H1 (cell line): Measurements from ENCODE around the gene CCDC78. TPM values are rescaled to one million over a fixed set of nuclear protein-coding genes. Genes with fewer than 3 reads are reported as not detected.

Source experiments
- BRCA1 ChIP-seq: IDR thresholded peaks from 2 replicates; pipeline ENCODE4 v1.6.1; 2012; ENCODE audit warnings: low read depth, low read length, improper control_type of control experiment
- CBX5 ChIP-seq: fragments of 300-800, 300-1000 bp; sonication (generic); IDR thresholded peaks from 2 replicates; pipeline ENCODE4 v1.7.1; 2016; ENCODE audit warnings: antibody characterized with exemption, low read length, low read depth
- CHD1 ChIP-seq: IDR thresholded peaks from 2 replicates; pipeline ENCODE4 v1.6.1; 2012; ENCODE audit warnings: low read depth, low read length, improper control_type of control experiment
- GABPA ChIP-seq: IDR thresholded peaks from 2 replicates; pipeline ENCODE4 v1.6.1; 2011; ENCODE audit warnings: mild to moderate bottlenecking, low read length, moderate library complexity, borderline replicate concordance; ENCODE audit not compliant: insufficient read depth
- SAP30 ChIP-seq: fragments of 300-600 bp; sonication (generic); IDR thresholded peaks from 2 replicates; pipeline ENCODE4 v1.7.1; 2012; ENCODE audit warnings: low read length, moderate library complexity, mild to moderate bottlenecking, inconsistent platforms; ENCODE audit not compliant: insufficient read depth, insufficient replicate concordance
- SIN3A ChIP-seq, 2 experiments: IDR thresholded peaks in 1 of 2; conservative IDR thresholded peaks in 1 of 2; 2 replicates each; pipeline ENCODE4 v1.6.1; 2011 to 2012; ENCODE audit warnings: low read length in 2 of 2, improper control_type of control experiment in 1 of 2, low read depth in 1 of 2, mild to moderate bottlenecking in 1 of 2
- SIRT6 ChIP-seq: IDR thresholded peaks from one replicate; pipeline ENCODE4 v1.7.1; 2012; ENCODE audit warnings: low read length, inconsistent platforms
- polyA plus RNA-seq, 7 experiments: library from polyadenylated mRNA; depleted of rRNA in 3 of 7; stranded (reverse) in 5 of 7; unstranded in 2 of 7; fragments of >200 nt in 5 of 7; fragments of 200-250 nt in 2 of 7; gene quantifications; 1 replicate in 5 of 7; 2 replicates in 1 of 7; 4 replicates in 1 of 7; pipeline versions ENCODE4 v1.2.1 to v1.2.3, GENCODE V29; 2011 to 2013; ENCODE audit warnings: missing spikeins in 2 of 7, mixed read lengths in 2 of 7
- total RNA-seq: library from RNA; stranded (reverse); fragmentation: NEBNext Ultra II Directional; extraction: Animal tissue kit (Norgen Biotek cat#: 25700); gene quantifications from 2 replicates; pipeline ENCODE4 v1.2.1, GENCODE V29; 2021

Gene CCDC78
- total and polyA plus RNA-seq, 2 of the 8 experiments (the other 6 are each of a cell fraction or from before 2014, with no cell fraction given): 7.1 to 8.5 TPM

- TF ChIP-seq GABPA (no peak), BRCA1 (no peak), SIRT6 (no peak), SIN3A (conservative IDR thresholded peaks at IDR 0.05 in 1 of 2, IDR thresholded peaks at IDR 0.05 in 1 of 2; ENCODE audit: low read depth in 1 of 2, low read length in 2 of 2) (no peak), CHD1 (no peak), CBX5 (no peak), SAP30 (no peak)
Measured at GRCh38 chr16:751152-752006, 25.1 kb upstream of the CCDC78 start (continued).
